ENCODE results near the gene TRIP11.

The TRIP11 gene

GRCh38 chr14:92040431-92041051, 682 bp upstream of the TRIP11 start:
- peak; percentile 69 for DNase-seq (ENCODE audit: low spot score)
- no peak for TF ChIP-seq CTCF (IDR thresholded peaks at IDR 0.05; ENCODE audit: extremely low read depth, missing control alignments)

DNA sequence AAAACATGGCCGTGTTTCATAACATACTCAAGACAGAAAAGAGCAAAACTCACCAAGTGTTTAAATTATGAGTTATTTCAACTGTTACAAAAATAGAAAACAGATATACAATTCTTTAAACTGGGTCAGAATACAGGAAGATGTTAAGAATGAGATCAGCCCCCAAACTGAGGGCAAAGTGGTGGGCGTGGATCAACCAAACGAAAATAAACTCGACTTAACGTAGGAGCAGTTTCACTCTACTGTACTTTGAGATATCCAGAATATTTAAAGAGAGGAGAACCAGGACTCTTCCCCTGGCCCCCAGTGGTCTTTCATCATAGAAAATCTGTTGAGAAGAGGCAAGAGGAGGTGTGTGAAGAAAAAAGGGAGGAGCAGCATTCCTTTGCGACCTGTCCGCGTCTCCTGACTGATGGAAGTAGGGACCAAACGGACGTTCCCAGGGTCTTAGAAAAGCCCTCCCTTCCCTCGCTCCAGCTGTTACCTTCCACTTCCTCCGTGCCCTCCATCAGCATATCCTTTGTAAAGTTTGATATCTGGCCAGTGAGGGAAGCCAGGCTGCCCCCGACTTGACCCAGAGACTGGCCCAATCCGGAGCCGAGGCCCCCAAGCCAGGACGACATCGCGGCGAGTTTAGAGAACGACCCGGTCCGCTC, 668 bp downstream of the TRIP11 start:
- peak; percentile 38 for DNase-seq (ENCODE audit: low spot score)
- no peak for TF ChIP-seq CTCF (IDR thresholded peaks at IDR 0.05; ENCODE audit: extremely low read depth, missing control alignments)

DNA sequence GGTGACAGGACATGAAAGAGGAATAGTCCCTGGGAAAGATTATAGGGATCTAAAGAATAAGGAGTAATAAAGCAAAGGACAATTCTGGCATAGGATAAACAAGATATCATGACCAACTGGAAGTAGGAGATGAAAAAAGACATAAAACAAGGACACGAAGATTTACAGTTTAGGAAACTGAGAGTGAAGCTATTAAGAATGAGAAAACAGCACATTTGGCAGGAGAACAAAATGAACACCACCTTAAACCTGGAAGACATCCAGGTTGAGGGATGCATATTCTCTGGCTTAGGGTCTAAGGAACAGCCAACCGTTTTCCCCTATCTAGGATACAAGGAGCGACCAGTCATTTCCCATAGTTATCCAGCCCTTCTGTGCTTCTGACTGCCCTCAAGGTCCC, 1.9 kb downstream of the TRIP11 start:
- DNase-seq (ENCODE audit: low spot score): no peak
- no peak for TF ChIP-seq CTCF (IDR thresholded peaks at IDR 0.05; ENCODE audit: extremely low read depth, missing control alignments)

DNA sequence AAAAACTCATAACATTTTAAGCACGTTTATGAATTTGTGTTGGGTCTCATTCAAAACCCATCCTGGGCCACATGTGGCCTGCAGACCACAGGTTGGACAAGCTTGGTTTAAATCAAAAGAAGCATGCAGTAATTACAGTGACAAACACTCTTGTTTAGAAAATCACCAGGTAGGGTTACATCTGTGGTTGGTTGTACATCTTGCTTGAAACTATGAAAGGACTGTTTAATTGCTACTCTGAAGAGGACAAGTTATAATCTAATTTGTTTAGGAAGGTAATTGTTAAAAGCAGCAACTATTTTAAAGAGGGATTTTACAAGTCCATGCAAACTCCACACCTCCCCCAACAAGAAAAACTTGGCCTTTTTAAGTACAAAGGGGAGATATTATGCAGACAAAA, 4.0 kb downstream of the TRIP11 start:
- TF ChIP-seq CTCF (IDR thresholded peaks at IDR 0.05; ENCODE audit: extremely low read depth, missing control alignments): no peak
- DNase-seq (ENCODE audit: low spot score): no peak

DNA sequence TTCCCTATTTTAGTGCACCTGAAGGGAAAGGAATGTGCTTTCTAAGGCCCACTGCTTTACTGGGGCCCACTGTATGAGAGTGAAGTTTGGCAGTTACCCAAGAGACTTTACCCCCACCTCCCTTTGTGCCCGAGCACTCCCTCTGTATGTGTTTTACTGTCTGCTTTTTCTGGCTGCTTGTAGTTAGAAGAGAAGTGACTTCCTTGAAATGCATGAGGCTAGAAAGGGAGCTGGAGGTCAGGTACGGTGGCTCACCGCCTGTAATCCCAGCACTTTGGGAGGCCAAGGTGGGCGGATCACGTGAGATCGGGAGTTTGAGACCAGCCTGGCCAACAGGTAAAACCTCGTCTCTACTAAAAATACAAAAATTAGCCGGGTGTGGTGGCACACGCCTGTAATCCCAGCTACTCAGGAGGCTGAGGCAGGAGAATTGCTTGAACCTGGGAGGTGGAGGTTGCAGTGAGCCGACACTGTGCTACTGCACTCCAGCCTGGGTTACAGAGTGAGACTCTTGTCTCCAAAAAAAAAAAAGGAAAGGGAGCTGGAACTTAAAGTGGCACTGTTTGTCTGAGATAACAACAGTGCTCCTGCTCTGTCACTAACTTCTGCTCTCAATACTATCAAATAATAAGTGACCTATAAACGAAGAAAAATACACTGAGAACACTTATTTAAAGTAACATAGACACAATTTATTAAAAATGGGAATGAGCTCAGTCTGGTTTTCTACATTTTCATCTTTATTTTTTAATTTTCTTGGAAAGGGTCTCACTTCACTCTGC, 5.8 kb downstream of the TRIP11 start:
- no peak for TF ChIP-seq CTCF (IDR thresholded peaks at IDR 0.05; ENCODE audit: extremely low read depth, missing control alignments)
- DNase-seq (ENCODE audit: low spot score): no peak

- TF ChIP-seq CTCF (IDR thresholded peaks at IDR 0.05; ENCODE audit: extremely low read depth, missing control alignments): no peak
- no peak for DNase-seq (ENCODE audit: low spot score)
These were observed 6.4 kb downstream of the TRIP11 start for GRCh38 chr14:92033433-92033832.

- DNase-seq (ENCODE audit: low spot score): no peak
- no peak for TF ChIP-seq CTCF (IDR thresholded peaks at IDR 0.05; ENCODE audit: extremely low read depth, missing control alignments)
These were observed 13.2 kb downstream of the TRIP11 start for GRCh38 chr14:92026548-92027190.

Measured in GM20000 (cell line).